HG03571 (cell line): ENCODE results near the gene SLAIN1.

Source experiments
- ATAC-seq: cut with Tn5 transposase; IDR thresholded peaks from one replicate; pipeline ENCODE4 v1.9.1; 2021; ENCODE audit not compliant: unreplicated experiment

The SLAIN1 gene

GRCh38 chr13:77714119-77714755 lies 16.8 kb downstream of the SLAIN1 start:
- ATAC-seq, result no peak

- ATAC-seq, result peak; percentile 75
Observed at GRCh38 chr13:77715233-77715891, 17.9 kb downstream of the SLAIN1 start.

DNA sequence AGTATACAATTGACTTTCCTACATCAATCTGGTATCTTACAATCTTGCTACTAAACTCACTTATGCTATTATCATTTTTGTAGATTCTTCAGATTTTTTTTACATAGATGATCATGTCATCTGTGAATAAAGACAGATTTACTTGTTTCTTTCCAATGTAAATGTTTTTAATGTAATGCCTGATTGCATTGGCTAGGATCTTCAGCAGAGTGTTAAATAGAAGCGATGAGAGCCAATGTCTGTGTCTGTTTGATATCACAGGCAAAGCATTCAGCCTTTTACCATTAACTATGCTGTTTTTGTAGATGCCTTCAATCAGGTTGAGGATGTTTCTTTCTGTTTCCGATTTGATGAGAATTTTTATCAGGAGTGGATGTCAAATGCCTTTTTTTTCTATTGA lies 19.2 kb downstream of the SLAIN1 start:
- ATAC-seq, result no peak

- no peak for ATAC-seq
Observed at GRCh38 chr13:77717508-77717907, 20.0 kb downstream of the SLAIN1 start.

GRCh38 chr13:77719128-77719527 lies 21.6 kb downstream of the SLAIN1 start:
- ATAC-seq, result no peak

DNA sequence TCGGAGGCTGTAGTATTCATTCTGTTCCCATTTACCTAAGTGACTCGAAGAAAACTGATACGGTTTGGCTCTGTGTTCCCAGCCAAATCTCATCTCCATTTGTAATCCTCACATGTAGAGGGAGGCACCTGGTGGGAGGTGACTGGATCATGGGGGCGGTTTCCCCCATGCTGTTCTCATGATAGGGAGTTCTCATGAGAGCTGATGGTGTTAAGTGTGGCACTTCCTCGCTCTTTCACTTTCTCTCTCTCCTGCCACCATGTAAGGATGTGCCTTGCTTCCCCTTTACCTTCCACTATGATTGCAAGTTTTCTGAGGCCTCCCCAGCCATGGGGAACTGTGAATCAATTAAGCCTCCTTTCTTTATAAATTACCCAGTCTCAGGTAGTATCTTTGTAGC lies 23.5 kb downstream of the SLAIN1 start:
- ATAC-seq, result no peak

GRCh38 chr13:77724092-77724491 lies 26.6 kb downstream of the SLAIN1 start:
- ATAC-seq, result no peak

DNA sequence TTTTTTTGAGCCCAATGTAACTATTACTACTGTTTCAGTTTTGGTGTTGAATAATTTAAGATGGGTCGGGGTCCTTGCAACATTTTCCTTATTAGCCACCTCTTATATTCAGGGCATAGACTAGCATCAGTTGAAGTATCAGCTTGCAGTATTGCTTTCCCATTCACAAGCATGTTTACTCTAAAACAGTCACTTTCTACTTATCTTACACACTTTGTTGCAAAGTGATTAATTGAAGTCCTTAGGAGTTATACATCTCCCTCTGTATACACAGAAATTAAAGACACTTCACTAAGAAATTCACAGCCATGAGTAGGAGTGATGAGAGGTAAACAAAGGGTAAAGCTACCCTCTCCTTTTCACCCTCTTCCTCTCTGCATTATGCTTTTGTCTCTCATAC lies 27.6 kb downstream of the SLAIN1 start:
- ATAC-seq, result no peak

DNA sequence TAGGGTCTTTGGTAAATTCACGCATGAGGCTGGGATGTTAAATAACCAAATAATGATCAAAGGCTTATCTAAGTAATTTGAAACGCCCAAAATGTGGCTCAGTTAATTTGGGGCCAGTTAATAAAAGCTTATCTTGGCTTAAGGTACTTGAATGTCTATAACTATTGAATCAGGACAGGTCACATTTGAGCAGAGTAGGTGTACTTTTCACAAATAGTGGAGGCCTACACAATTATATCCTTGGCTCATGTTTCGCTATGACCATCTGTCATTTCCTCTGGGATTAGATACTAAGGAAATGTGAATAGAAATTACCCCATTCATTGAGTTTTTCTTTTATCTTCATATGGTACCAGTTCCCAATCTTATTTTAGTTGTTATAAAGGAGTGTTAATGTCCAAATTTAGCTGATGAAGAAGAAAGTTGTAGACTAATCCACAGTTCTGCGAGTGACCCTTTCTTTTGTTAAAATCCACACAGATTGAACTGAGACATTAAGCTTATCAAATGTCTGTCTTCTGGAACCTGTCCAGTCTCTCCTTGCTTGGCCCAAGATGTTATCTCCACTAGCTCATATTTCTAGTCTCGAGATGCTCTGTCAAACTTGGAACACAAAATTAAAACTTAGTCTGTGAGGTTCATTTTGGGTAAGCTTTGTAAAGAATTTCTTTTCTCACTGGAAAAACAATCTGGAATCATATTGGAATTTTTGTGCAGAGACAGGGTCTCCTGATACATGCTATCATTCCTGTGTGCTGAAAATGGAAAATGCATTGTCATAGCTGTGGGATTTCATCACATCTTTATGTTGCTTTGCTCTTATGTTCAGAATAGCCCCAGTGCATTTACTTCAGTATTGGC lies 31.0 kb downstream of the SLAIN1 start:
- ATAC-seq, result no peak

- ATAC-seq, result peak; percentile 95
Observed at GRCh38 chr13:77729502-77730221, 32.2 kb downstream of the SLAIN1 start.

DNA sequence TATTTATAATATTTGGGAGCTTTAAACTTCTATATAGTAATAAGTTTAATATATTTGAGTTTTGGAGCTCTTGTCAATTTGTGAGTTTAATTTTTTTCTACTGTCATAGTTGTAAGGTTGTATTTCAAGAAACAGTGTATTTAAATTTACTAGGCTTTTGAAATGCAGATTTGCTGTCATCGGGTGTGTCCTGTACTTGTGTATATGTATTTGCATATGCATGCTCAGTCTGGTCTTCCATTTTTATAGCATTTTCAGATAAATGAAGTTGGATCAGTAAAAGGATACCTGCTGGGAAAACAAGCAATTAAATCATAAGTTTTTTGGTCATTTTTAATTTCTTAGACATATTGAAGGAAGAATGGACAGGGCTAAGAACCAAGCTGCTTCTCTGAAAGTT lies 33.1 kb downstream of the SLAIN1 start:
- no peak for ATAC-seq

DNA sequence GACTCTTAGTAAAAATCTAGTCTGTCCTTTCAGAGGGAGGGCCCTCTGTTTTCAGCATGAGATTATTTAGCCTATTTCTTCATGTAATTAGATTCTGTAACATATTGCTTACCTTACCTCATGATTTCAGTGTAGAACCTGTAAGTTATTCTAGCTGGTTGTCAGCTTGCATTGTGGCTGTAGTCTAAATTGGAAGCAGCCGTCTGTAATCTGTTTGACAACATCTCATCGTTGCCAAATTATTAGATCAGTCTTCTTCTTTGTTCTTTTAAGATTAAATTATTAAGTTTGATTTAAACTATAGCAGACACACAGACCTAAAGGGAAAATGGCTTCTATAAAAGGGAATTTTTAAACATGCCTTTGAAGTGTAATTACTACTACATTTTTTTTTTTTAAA lies 34.8 kb downstream of the SLAIN1 start:
- no peak for ATAC-seq

DNA sequence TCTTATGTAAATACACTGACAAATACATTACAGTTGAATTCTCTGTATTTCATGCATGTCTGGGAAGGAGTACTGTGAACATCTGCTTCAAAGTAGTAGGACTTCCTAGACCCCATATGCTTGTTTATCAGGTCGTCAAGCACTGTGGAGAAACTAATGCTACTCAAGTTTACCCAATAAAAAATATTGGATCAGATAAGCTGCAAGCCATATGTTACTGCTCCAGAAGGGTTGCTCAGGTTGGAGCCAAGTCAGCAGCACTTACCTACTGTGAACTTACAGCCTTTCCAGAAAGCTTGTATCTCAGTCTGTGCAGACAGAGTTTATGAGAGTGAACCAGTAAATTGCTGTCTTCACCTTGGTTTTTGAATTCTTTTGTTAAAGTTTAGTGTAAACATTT lies 36.2 kb downstream of the SLAIN1 start:
- no peak for ATAC-seq

GRCh38 chr13:77737583-77738200 lies 40.2 kb downstream of the SLAIN1 start:
- peak; percentile 75 for ATAC-seq

GRCh38 chr13:77740097-77740735 lies 42.7 kb downstream of the SLAIN1 start:
- ATAC-seq, result no peak

DNA sequence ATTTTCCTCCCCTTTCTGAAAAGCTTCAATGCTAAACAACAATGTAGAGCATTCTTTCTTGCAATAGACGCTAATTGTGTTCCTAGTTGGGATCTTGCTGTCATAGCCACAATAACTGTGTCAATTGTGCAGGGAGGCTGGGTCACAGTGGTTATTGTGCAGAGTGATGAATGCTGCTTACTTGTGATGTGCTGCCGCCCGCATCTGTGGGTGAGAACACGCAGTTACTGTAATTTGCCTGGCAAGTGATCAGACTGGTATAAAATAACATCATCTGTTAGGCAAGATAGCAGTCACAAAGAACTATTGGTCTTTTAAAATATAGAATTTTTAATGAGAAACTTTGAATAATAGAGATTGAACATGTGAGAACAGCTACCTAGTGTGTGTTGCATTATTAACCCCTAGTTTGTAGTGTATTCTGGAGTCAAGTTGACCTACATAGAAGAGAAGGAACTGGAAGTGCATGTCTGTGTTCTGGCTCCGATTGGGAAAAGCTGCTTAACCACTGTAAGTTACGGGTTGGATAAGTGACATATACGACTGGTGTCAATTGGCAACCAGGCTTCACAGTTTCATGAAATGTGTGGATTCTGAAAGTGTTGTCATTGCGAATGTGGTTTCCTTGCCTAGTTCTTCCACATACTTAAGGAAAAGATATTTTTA lies 43.6 kb downstream of the SLAIN1 start:
- ATAC-seq, result no peak

DNA sequence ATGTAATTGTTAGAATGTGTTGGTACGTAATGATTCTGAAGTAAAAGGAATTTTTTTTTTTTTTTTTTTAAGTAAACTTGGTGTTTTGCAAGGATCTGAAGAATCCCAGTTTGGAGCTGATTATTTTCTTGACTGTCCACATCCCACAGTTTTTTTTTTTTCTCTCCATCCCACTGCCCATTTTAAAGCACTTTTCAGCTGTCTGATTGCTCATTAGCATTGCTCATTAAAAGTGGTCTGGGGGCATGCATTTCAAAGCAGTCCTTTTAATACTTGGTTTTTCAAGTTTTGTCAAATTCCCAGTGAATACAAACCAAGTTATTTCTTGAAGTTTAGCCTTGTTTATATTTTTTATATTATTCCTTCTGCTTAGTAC lies 44.1 kb downstream of the SLAIN1 start:
- ATAC-seq, result no peak

DNA sequence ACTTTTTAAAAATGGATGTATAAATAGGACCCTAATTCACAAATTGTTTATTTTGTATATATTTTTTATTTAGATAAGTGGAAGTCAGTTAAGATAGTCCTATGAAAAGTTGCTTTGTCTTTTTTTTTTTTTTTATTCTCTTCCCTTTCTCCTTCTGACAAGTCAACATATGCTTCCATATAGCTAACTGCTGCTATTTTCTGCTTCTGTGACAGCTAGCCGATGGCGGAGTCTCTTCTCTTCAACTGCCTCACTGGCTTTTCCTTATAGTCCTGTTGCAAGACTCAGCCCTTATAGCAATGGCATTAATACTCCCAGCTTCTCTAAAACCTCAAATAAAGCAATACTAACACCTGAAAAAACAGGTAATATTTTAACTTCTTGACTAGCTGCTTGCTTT lies 45.3 kb downstream of the SLAIN1 start:
- no peak for ATAC-seq

GRCh38 chr13:77745784-77746183 lies 48.3 kb downstream of the SLAIN1 start:
- ATAC-seq, result no peak

DNA sequence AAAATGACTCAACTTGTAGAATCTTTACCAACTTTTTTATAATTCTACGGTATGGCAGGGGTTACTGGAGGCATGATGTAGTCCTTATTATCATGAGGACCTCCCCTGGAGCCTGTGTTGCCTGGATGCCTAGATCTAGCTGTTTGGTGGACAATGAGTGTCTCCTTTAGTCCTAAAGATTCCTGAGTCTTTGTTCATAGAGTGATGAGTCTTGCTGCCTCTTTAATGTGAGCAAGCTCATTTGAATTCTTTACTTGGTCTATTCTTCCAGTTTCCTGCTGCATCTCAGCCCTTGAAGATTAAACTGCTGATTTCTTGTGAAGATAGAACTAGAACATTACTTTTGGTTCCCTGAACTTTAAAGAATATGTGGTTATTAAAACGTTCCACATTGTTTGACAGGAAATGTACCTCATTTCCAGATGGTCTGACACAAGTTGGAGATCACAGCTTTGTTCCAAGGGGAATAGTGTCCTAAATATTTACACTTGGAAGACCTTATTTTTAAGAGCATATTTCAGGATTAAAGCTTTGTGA lies 51.9 kb downstream of the SLAIN1 start:
- no peak for ATAC-seq
